Measurements from ENCODE around the gene C3orf85. TPM values are rescaled to one million over a fixed set of nuclear protein-coding genes. Genes with fewer than 3 reads are reported as not detected.

The C3orf85 gene
- total RNA-seq, 4 donors from 2014 or later: 1.5 to 29.5 (median 14.8) TPM; not detected in 1

GRCh38 chr3:109098079-109098644 lies 38.4 kb upstream of the C3orf85 start:
- in situ Hi-C loops (cut with MboI; ENCODE audit: low pct_ligation_motif_present in 1 of 4, low pct_unique_long_range_greater_than_20kb in 1 of 4, low sequenced_read_pairs in 3 of 4): no loop called here
- TF ChIP-seq POLR2A (IDR thresholded peaks at IDR 0.05) (no peak), POLR2AphosphoS5 (IDR thresholded peaks at IDR 0.05) (no peak), EP300 (IDR thresholded peaks at IDR 0.05; ENCODE audit: low read depth) (no peak)
- TF ChIP-seq, protein P1, sequence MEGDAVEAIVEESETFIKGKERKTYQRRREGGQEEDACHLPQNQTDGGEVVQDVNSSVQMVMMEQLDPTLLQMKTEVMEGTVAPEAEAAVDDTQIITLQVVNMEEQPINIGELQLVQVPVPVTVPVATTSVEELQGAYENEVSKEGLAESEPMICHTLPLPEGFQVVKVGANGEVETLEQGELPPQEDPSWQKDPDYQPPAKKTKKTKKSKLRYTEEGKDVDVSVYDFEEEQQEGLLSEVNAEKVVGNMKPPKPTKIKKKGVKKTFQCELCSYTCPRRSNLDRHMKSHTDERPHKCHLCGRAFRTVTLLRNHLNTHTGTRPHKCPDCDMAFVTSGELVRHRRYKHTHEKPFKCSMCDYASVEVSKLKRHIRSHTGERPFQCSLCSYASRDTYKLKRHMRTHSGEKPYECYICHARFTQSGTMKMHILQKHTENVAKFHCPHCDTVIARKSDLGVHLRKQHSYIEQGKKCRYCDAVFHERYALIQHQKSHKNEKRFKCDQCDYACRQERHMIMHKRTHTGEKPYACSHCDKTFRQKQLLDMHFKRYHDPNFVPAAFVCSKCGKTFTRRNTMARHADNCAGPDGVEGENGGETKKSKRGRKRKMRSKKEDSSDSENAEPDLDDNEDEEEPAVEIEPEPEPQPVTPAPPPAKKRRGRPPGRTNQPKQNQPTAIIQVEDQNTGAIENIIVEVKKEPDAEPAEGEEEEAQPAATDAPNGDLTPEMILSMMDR (IDR thresholded peaks at IDR 0.05): peak in 4 of 5 experiments; percentile 15 to 35 (median 27)
- peak; percentile 27 for DNase-seq

GRCh38 chr3:109109574-109109973 lies 26.9 kb upstream of the C3orf85 start:
- intact Hi-C loops (cut with DNase I; ENCODE audit: low total_unique reads): no loop called here
- H3K4me3 ChIP-seq: no peak overlapping the region
- in situ Hi-C loops (cut with MboI; ENCODE audit: low pct_ligation_motif_present in 1 of 4, low pct_unique_long_range_greater_than_20kb in 1 of 4, low sequenced_read_pairs in 3 of 4): no loop called here
- 98% methylated on average over 4 of the region's 4 CpGs; no CpG with 5 or more reads in 1 of the 2 donors for WGBS, 2 donors (ENCODE audit: low coverage in 1 of 2)
- peaks cover 0 to 9% (median 3%) of the 10 kb centered on the region in 4 donors for H3K4me1 ChIP-seq
- no peaks in the 10 kb centered on the region for H3K9me3 ChIP-seq
- no peaks in the 10 kb centered on the region for H3K27me3 ChIP-seq
- no peak for DNase-seq
- TF ChIP-seq, protein P1 (IDR thresholded peaks at IDR 0.05): no peak
- TF ChIP-seq POLR2A (IDR thresholded peaks at IDR 0.05) (no peak), POLR2AphosphoS5 (IDR thresholded peaks at IDR 0.05) (no peak), EP300 (IDR thresholded peaks at IDR 0.05; ENCODE audit: low read depth) (no peak)
- H3K27ac ChIP-seq: no peak overlapping the region
- H3K36me3 ChIP-seq: no peaks in the 10 kb centered on the region

More at GRCh38 chr3:109098079-109098644, 38.4 kb upstream of the C3orf85 start:
- Histone ChIP-seq H3K9me3 (no peaks in the 10 kb centered on the region), H3K4me3 (no peak overlapping the region), H3K36me3 (no peaks in the 10 kb centered on the region), H3K27ac (no peak overlapping the region), H3K27me3 (no peaks in the 10 kb centered on the region), H3K4me1 (no peaks in the 10 kb centered on the region)
- intact Hi-C loops (cut with DNase I; ENCODE audit: low total_unique reads): no loop called here
- WGBS, 2 donors (ENCODE audit: low coverage in 1 of 2): 29 to 47% methylated on average over 1 to 5 of the region's 5 CpGs

DNA sequence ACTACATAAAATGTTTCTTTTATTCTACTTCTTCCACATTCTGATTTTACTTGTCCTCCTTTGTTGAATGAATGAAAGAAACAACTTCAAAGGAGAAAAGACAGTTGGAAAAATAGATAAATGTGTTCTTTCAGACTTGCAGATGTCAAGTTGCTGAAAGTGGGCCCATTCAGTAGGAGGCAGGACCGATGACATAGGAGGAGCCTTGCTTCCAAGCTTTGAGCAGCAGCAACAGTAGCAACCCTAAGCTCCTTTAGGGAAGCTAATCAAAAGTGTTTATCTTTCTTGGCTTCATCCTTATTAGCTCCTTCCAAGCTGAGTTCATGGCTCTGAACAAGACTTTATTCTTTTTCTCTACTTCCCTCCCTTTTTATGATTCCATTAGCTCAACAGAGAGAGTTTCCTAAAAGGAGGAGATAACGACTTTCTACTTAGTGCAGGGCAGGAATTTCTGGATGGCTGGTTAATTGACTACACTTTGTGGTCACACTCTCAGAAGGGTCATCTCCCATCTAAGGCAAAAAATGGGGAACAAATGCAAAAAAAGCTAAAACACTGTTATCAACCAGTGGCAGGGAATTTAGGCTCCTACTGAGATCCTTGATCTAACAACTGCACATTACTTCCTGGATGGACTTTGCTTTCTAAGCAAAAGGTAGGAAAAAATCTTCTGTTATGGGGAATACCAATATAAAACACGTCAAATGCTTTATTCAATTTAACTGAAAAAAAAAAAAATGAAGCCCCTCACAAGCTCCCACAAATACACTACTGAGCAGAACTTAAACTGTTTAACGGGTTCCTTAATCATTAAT lies 23.4 kb upstream of the C3orf85 start:
- Histone ChIP-seq H3K27ac (no peak overlapping the region), H3K4me1 (peaks cover 0 to 9% (median 3%) of the 10 kb centered on the region in 4 donors), H3K9me3 (no peaks in the 10 kb centered on the region), H3K27me3 (no peaks in the 10 kb centered on the region), H3K4me3 (no peak overlapping the region), H3K36me3 (no peaks in the 10 kb centered on the region)
- WGBS, 2 donors (ENCODE audit: low coverage in 1 of 2): 51% methylated on average over 3 to 4 of the region's 4 CpGs
- DNase-seq: no peak
- TF ChIP-seq POLR2AphosphoS5 (IDR thresholded peaks at IDR 0.05): no peak
- TF ChIP-seq, protein P1 (IDR thresholded peaks at IDR 0.05): no peak
- no peak for TF ChIP-seq EP300 (IDR thresholded peaks at IDR 0.05; ENCODE audit: low read depth)
- no peak for TF ChIP-seq POLR2A (IDR thresholded peaks at IDR 0.05)
- intact Hi-C loops (cut with DNase I; ENCODE audit: low total_unique reads): no loop called here
- in situ Hi-C loops (cut with MboI; ENCODE audit: low pct_ligation_motif_present in 1 of 4, low pct_unique_long_range_greater_than_20kb in 1 of 4, low sequenced_read_pairs in 3 of 4): no loop called here

DNA sequence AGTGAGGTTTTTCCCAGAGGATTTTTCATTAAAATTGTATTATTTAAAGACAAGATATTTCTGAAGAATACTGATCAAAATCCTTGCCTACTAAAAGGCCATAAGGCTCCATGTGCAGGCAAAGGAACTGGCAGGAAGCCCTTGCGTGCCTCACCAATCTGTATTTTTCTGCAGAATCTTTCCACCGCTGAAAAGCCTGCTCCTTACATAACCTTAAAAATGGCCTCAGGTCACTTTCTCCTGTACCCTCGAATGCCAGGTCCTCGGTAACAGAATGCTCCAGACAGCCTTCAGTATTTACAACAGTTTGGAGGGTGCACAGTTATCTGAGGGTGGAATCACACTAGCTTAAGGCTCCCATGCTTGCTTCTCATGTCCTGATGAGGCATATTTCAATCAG lies 21.8 kb upstream of the C3orf85 start:
- intact Hi-C loops (cut with DNase I; ENCODE audit: low total_unique reads) (no loop called here), in situ Hi-C loops (cut with MboI; ENCODE audit: low pct_ligation_motif_present in 1 of 4, low pct_unique_long_range_greater_than_20kb in 1 of 4, low sequenced_read_pairs in 3 of 4) (no loop called here)
- no peak for DNase-seq
- no peak for TF ChIP-seq POLR2AphosphoS5 (IDR thresholded peaks at IDR 0.05)
- TF ChIP-seq, protein P1 (IDR thresholded peaks at IDR 0.05): no peak
- TF ChIP-seq EP300 (IDR thresholded peaks at IDR 0.05; ENCODE audit: low read depth): no peak
- TF ChIP-seq POLR2A (IDR thresholded peaks at IDR 0.05): no peak
- Histone ChIP-seq H3K36me3 (no peaks in the 10 kb centered on the region), H3K27me3 (no peaks in the 10 kb centered on the region), H3K4me1 (peaks cover 0 to 9% (median 3%) of the 10 kb centered on the region in 4 donors), H3K9me3 (no peaks in the 10 kb centered on the region), H3K27ac (no peak overlapping the region), H3K4me3 (no peak overlapping the region)
- 74 to 80% methylated on average over 4 of the region's 4 CpGs for WGBS, 2 donors (ENCODE audit: low coverage in 1 of 2)
